ENCODE results near the gene ZBTB20.

Gene ZBTB20

DNA sequence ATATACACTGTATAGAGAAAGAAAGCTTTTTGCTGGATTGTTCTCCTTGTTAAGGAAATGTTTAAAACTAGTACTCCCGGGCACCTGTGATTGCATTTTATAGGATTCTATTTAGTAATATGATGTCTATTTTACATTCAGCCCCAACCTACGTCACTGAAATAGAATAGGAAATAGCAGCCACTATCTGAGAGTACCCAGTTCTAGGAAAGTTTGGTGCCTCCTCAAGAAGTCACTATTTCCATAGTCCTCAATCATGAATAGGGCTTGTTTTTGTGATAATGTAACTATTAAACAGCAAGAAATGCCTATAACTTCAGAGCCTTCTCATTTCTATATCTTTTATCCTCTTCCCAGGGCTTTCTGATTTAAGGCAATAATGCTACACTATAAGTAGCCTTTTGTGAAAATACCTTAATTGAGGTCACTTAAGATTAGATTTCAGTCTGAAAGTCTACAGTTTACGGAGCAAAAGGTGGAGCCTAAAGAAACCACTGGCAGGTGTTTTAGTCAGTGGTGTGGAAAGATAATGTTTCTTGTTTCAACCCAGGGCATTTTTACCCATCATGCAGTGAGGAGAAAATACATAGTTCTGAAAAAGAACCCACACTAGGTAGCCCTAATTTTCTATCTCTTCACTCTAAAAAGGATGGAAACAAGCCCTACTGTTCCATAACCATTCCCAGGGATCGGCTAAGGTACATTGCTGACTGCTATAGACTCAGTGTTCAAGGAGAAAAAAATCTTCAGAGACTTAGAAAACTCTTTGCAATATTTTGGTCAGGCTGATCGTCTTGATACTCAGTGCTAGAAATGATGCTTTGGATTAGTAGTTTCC is 814.5 kb downstream of the ZBTB20 start:
- no peak for DNase-seq (ENCODE audit: low read depth in 2 of 2)

GRCh38 chr3:114331710-114332109 is 815.4 kb downstream of the ZBTB20 start:
- no peak for DNase-seq (ENCODE audit: low read depth in 2 of 2)

- no peak for DNase-seq (ENCODE audit: low read depth in 2 of 2)
Observed at GRCh38 chr3:114331007-114331406, 816.1 kb downstream of the ZBTB20 start.

DNA sequence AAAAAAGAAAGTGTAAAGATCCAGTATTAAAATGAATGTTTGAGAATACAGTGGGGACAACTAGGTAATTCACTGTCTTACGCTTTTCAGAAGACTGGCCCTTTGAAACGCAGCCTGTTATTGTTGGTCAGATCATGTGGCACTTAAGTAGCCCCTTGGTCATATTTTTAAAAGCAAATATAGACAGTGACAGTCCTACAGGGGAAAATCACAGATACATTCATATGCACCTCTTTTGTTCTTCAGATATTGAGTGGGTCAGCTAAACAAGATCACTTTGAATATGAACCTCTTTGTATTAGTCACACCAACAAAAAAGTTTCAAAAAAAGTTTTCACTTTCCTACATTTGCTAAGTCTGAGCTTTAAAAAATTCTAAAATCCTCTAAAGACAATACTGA is 817.3 kb downstream of the ZBTB20 start:
- no peak for DNase-seq (ENCODE audit: low read depth in 2 of 2)

DNA sequence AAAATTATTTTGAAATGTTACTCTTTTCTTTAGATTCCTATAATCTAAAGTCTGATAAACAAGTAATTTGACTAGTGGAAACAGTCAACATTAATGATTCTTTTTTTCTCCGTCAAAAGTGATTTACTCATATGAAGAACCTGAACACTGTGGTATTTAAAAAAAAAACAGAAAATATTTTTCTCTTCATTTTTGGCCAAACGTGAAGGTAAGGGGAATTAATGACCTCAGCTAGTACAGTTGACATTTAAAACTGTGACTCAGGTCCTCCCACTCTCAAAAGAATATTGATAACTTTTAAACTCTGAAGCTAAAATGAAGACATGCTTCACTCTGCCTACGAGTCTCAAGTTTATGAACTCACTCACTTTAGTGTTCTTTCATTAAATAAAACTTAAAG is 818.7 kb downstream of the ZBTB20 start:
- DNase-seq (ENCODE audit: low read depth in 2 of 2), result no peak

GRCh38 chr3:114327665-114328064 is 819.4 kb downstream of the ZBTB20 start:
- DNase-seq (ENCODE audit: low read depth in 2 of 2), result no peak

- no peak for DNase-seq (ENCODE audit: low read depth in 2 of 2)
Observed at GRCh38 chr3:114323546-114324254, 823.4 kb downstream of the ZBTB20 start.

DNA sequence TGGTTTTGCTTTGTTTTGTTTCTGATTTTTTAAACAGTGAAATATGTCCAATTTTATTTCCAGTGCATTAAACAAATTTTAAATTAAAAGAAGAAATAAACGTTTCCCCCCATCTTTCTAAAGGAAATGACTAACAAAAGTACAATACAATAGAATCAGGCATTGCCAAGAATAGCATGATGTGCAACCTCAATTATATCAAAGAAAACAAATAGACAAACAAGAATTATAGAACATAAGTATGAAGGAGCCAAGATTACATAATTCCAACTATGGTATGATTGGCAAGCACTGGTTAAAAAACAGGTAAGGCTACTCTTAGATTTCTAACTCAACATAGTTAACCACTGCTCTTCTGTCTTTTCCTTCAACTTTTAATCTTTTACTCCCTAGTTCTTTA is 826.8 kb downstream of the ZBTB20 start:
- no peak for DNase-seq (ENCODE audit: low read depth in 2 of 2)

DNA sequence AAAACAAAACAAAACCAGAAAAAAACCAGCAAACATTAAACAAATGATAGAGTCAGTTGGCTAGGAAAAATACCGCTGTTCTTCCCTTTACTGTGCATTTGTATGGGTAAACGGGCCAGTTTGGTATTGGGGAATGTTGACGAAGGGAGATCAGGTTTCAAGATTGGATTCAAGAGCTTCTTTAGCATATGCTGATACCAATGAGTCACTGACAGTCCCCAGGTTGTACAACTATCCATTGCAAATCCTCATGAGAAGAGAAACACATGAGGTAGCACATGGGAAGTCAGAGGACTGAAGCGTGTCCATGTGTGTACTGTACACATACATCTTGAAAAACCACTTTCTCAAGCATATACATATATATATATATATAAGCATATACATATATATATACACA is 827.6 kb downstream of the ZBTB20 start:
- DNase-seq (ENCODE audit: low read depth in 2 of 2), result no peak

DNA sequence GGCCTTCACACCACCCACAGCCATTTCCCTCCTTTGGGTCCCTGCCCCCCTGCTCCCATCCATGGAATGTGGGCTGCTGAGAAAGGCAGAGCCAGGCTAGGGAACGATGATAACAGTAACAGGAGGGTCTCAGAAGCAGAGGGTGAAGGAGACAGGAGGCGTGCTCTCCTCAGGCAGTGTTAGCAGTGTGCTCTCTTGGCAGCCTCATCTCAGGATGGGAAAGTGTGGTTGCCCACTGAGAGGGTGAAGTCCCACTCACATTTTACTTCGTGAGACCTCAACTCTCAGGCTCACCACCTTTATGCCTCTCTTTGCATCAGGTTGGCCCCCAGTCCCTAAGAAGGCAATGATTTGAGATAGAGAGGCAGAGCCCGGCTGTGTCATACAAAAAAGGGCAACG is 828.8 kb downstream of the ZBTB20 start:
- no peak for DNase-seq (ENCODE audit: low read depth in 2 of 2)

GRCh38 chr3:114314282-114314681 is 832.8 kb downstream of the ZBTB20 start:
- DNase-seq (ENCODE audit: low read depth in 2 of 2), result no peak

- no peak for DNase-seq (ENCODE audit: low read depth in 2 of 2)
Observed at GRCh38 chr3:114313426-114313825, 833.7 kb downstream of the ZBTB20 start.

DNA sequence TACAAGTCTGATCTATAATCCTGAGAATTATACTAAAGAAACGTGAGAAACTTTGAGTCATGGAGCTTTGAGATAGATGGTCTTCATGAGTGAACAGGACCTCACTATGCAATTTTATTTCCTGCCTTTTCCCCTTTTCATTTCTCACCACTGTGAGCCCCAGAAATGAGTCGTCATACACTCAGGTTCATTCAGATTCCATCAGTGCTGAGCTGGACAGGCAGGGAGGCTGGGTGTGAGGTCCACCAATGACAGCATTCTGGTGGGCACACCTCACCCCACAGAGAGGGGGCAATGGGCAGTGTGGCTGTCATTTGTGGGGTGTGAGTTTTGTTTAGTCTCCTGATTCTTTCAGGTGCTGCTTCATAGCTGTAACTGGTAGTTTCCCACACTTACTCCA is 836.4 kb downstream of the ZBTB20 start:
- DNase-seq (ENCODE audit: low read depth in 2 of 2), result no peak

GRCh38 chr3:114308830-114309229 is 838.3 kb downstream of the ZBTB20 start:
- peak in 1 of 2 donors; percentile 41 for DNase-seq (ENCODE audit: low read depth in 2 of 2)

GRCh38 chr3:114308377-114308776 is 838.7 kb downstream of the ZBTB20 start:
- no peak for DNase-seq (ENCODE audit: low read depth in 2 of 2)

DNA sequence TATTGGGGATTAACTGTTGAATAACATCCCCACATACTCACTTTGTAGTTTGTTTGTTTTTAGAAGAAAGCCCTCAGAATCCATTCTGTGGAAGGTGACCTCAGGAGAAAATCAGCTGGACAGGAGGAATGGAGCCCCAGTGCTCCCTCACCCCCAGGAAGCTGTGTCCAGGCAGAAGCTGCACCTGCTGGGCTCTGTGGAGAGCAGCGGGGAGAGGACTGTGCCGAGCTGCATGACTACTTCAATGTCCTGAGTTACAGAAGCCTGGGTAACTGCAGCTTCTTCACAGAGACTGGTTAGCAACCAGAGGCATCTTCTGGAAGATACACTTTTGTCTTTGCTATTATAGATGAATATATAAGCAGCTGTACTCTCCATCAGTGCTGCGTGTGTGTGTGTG is 839.3 kb downstream of the ZBTB20 start:
- DNase-seq (ENCODE audit: low read depth in 2 of 2), result no peak

DNA sequence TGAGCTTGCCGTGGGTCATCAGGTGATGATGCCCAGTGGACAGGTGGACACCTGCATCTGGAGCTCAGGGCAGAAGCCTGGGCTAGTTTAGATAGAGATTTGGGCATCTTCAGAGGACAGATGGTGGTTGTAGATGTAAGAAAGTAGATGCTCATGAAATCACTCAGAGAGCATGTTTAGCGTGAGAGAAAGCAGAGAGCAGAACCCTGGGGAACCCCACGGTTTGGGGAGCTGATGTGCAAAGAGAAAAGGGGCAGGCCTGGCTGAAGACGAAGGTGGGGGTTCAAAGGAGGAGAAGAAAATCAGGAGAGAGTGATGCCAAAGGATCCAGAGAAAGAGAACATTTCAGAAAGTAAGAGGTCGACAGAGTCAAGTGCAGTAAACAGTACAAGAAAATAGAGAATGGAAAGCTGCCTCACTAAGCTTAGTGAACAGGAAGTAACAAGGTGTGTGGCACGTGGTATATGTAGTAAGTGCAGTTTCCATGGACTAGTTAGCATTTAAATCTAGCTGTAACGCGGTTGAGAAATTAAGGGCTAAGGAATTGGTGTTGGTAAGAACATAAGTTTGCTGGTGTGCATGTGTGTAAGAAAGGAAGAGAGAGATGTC is 839.8 kb downstream of the ZBTB20 start:
- DNase-seq (ENCODE audit: low read depth in 2 of 2), result no peak

- no peak for DNase-seq (ENCODE audit: low read depth in 2 of 2)
Observed at GRCh38 chr3:114299941-114300624, 847.0 kb downstream of the ZBTB20 start.

DNA sequence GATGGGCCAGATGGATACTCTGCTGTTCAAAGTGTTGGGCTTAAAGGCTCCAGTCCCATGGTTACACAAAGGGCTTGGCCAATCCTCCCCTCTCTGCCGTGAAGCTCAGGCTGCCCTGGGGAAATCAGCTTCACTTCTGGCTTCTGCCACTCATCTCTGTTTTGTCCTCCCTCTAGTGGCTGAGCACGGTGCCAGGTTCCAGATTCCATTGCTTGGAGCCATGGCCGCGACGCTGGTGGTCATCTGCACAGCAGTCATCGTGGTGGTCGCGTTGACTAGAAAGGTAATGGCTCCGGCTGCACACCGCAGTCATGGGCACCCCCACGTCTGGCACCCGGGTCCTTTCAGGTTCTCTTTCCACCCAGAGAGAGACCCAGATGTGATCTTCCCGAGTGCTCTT is 847.7 kb downstream of the ZBTB20 start:
- no peak for DNase-seq (ENCODE audit: low read depth in 2 of 2)

DNA sequence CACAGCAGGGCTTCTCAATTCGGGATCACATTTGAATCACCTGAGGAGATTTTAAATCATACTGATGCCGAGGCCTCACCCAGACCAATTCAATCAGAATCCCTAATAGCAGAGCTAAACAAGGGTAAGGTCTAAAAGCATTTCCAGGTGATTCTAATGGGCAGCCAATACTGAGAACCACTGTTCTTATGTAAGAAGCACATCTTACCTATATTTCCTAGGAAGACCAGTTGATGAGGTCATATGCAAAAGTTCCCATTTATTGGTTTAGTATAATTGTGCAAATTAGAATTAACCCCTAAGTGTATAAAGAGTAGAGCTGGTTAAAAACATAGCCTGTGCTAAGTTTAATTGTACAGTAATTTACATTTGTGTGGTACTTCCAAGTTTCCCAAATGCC is 851.1 kb downstream of the ZBTB20 start:
- no peak for DNase-seq (ENCODE audit: low read depth in 2 of 2)

- no peak for DNase-seq (ENCODE audit: low read depth in 2 of 2)
Observed at GRCh38 chr3:114294940-114295480, 852.1 kb downstream of the ZBTB20 start.
